Posterior vena cava (tissue), 2 donors: Measurements from ENCODE around the gene SCUBE1. TPM values are rescaled to one million over a fixed set of nuclear protein-coding genes. Genes with fewer than 3 reads are reported as not detected.

ENCODE experiments used
- DNase-seq: peaks from one replicate; pipeline ENCODE4 v3.0.0-alpha.2; 2020; ENCODE audit warnings: low spot score
- intact Hi-C, 2 donors: fragments of 100-400 bp; cut with DNase I; formaldehyde crosslinking; loops; one replicate each; pipeline versions ENCODE4 v1.14.1 to v1.14.2; 2022 to 2023
- total RNA-seq, 2 donors: library from RNA; stranded (reverse); fragmentation: NEBNext Ultra II Directional; extraction: Animal tissue kit (Norgen Biotek cat#: 25700); gene quantifications; one replicate each; pipeline ENCODE4 v1.2.1, GENCODE V29; 2021
- donor health status: DM: yes; HTN: yes; CAD: no.
- donor health status: DM: yes; HTN: yes; CAD: no.

Gene SCUBE1
- total RNA-seq, 2 donors from 2014 or later: 0.79 to 1.1 TPM

DNA sequence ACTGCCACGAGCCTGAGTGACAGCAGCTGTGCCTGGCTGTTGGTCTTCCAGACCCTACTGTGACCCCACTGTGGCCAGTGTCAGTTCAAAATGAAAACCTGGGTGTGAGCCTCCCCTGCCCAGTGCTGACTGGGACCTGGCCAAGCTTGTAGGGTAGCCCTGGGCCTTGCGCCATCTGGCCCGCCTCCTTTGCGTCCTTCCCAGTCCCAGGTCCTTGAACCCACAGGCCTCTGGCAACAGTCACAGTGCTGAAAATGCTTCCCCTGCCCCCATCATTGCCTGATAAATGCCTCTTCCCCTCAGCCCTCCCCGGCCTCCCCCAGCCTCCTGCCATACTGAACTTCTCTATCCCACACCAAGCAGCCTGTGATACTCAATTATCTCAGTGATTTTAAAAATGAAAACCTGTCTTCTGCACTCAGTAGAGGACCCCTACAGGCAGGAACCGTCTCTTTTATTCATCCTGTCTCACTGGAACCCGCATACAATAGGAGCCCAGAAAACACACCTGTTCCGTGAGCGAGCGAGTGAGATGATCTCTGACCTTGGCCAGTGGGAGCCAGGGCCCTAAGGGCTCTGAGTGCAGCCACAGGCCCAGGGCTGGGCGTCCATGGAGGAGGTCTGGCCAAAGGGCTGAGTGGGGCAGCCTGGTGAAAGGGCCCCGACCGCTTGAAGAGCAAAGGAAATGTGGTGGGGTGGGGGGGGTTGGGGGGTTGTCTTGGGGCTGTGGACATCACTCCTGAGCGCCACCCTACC lies 106.6 kb downstream of the SCUBE1 start:
- intact Hi-C loops: loop anchor here in 1 of 2 donors (5.0 to 10.0 kb wide), 3 partner anchors 51 to 148 kb away; partner anchors contain the start of gene SCUBE1
- no peak for DNase-seq

DNA sequence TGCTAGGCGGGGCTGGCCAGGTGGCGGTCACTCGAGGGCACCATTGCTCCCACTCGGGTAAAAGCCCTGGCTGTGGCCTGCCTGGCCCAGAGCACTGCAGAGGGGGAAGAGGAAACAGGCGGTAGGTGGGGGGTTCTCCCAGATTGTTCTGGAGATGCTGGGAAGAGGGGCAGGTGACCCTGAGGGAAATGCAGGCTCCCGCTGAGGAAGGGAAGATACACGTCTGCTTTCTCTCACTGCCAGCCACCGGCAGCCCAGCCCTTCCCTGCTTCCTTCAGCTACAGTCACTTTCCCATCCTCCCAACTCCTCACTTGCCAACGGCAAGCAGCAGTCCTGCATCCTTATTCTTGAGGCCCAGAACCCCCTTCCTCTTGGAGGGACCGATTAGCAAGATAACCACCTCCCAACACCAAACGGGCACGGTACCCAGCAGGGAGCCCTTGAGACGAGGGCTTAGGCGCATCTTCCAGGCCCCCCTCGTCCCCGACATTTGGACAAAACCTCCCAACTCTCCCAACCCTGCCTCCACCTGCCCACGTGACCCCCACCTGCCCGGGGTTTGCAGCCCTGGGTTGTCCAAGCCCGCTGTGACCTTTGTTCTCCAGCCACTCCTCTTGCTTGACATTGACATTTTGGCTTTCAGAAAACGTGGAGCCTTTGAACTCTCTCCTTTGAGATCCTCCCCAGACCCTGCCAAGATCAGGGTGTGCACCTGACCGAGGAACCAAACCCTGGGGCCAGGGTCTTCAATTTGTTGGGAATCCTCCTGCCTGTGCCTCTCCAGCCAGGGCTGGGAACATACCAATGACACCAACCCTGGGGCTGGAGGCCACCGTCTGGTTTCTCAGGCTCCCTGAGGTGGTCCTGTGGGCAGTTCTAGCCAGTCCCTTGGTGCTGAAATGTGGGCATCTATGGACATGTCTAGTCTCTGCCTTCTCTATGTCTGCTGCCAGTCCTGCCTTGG lies 107.4 kb downstream of the SCUBE1 start:
- intact Hi-C loops: loop anchor here in 1 of 2 donors (5.0 to 10.0 kb wide), 3 partner anchors 52 to 149 kb away; partner anchors contain the start of gene SCUBE1
- no peak for DNase-seq

DNA sequence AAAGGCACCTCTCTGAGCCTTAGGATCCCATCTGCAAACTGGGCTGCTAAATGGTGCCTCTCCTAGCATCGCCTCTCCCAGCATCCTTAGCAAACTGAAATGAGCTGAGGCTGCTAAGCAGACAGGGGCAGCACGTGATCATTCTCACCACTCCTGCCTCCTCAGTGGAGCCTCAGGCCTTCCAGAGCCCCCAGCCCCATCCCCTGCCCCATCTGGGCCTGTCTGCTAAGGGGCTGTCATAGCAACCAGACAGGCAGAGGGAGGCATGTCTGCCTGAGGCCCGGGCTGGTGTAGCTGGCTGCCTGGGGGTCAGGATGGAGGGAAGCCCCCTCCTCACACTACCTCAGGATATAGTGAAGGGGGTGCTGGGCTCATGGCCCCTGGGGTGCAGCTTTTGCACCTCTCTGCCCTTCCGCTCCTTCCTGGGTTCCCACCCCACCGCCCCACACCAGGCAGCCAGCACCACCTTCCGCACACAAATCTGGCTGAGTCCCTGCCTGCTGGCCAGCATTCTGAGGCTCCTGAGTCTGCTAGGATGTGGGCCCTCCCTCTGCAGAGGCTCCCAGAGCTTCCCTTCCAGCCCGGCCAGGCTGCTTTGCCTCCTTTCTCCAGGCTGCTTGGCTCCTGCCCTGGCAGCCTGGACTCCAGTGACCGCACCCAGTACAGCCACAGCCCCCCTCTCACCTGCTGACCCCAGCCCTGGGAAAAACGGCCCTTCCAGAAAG lies 108.7 kb downstream of the SCUBE1 start:
- no peak for DNase-seq
- intact Hi-C loops: loop anchor here in 1 of 2 donors (10.0 kb wide), 2 partner anchors 110 to 150 kb away; partner anchors contain the start of gene SCUBE1

DNA sequence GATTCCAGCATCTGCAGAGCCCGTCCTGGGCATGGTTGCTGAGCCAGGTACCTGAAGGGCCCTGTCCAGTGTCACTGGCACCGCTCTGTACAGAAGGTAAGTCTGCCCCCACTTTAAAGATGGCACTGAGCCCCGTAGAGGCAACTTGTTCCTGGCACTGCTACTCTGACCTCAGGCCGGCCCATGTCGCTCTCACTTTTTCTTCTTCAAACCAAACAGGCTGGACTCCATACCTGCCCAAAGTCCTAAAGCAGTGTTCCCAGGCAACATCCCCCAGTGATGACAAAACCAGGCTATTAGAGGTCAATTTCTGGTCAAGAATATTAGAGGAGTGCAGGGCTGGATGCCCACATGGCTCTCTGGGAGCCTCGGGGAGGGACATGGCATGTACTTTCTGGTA lies 109.6 kb downstream of the SCUBE1 start:
- DNase-seq: no peak
- intact Hi-C loops: loop anchor here (1.0 to 10.0 kb wide), 3 partner anchors 14 to 151 kb away; partner anchors contain the start of gene SCUBE1 (in 1 of the 2)

DNA sequence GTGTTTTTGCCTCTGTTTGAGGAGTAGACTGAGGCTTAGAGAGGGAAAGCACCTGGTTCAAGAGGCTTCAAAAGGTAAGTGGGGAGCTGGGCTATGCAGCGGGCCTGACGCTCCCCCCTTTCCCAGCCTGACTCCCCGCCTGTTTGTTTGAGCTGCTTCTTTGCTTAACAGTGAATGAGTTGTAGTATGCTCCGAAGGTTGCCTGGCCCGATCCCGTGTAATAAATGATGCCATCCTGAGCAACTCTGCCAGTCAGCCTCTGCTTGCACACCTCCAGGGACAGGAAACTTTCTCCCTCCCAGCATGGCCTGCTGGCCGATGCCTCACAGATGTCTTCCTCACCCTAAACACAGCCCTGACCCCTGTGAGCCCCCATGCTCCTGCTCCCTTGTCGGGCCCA lies 110.7 kb downstream of the SCUBE1 start:
- intact Hi-C loops: loop anchor here in 1 of 2 donors (10.0 kb wide), 2 partner anchors 112 to 152 kb away; partner anchors contain the start of gene SCUBE1
- no peak for DNase-seq

DNA sequence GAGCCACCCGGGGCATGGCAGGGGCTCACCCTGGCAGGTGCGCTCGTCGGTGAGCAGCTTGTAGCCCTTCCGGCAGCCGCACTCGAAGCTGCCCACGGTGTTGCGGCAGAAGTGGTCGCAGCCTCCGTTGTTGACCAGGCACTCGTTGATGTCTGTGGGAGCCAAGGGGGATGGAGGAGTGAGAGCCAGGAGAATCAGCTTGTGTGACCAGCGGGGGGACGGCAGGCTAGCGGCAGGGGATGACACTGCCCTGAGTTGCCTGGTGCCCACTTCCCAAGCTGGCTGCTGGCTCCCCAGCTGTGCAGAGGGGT lies 111.5 kb downstream of the SCUBE1 start:
- no peak for DNase-seq

DNA sequence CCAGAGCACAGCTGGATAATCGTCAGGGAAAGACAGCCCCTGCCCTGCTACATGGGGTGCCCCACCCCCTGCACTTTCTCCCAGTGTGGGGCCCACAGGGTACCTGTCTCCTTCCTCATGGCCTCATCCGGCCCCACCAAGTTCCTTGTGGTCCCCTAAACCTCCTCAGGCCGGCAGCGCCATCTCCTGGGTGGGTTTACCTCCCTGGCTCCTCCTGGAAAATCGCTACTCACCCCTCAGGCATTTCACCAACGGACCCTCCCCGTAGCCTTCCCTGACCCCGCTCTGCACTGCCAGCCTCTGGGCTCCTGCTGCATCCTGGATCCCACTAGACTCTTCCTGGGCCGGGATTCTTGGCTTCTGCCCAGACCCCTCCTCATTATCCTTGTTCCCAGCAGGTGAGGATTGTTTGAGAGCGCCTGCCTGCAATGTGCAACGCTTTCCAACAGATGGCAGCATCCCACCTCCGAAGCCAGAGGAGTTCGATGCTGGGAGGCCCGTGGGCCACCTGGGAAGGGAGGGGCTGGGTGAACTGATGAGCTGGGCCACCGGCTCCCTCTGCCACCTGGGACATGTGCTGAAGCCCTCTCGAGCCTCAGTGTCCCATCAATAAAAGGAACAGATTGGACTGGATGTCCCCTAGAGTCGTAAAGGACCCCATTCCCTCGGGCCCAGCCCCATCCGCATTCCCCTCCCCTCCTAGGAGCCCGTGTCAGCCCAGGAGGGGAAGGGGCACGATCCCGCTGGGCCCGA lies 112.0 kb downstream of the SCUBE1 start:
- DNase-seq: no peak
- intact Hi-C loops: loop anchor here in 1 of 2 donors (10.0 kb wide), 2 partner anchors 114 to 154 kb away; partner anchors contain the start of gene SCUBE1

More for the DNA sequence above, 111.5 kb downstream of the SCUBE1 start:
- intact Hi-C loops: loop anchor here in 1 of 2 donors (10.0 kb wide), 2 partner anchors 113 to 153 kb away; partner anchors contain the start of gene SCUBE1

DNA sequence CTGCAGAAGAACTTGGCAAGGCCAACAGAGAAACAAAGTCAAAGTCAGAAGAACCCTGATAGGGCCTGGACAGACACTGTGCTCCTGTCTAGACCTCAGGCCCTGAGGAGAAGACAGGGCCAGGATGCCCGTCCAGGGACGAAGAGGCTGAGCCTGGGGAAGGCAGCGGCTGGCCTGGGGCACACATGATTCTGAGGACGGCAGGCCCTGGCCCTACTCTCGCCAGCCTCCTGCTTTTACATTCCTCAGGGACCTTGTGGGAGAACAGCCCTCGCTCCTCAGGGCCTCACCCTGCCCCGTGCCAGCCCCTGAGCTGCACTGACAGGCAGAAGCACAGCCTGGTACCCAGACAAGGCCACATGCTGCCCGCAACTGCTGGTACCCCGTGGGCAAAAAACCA lies 112.6 kb downstream of the SCUBE1 start:
- intact Hi-C loops: loop anchor here in 1 of 2 donors (10.0 kb wide), 2 partner anchors 114 to 154 kb away; partner anchors contain the start of gene SCUBE1
- no peak for DNase-seq

DNA sequence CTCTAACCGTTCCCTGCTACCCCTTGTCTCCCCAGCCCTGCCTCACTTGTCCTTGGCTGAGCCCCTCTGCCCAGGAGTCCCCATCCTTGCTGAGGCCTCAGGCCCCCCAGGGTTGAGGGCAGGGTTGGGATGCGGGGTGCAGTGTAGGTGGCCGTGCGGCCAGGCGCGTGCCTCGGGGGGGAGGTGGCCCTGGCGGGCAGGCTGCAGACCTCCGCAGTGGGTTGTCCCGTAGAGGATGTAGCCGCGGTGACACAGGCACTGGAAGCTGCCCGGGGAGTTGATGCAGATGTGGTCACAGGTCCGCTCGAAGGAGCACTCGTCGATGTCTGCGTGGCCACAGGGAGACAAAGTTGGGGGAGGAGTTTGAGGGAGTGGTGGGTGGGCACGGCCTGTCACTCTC lies 114.3 kb downstream of the SCUBE1 start:
- no peak for DNase-seq
- intact Hi-C loops: no loop called here

DNA sequence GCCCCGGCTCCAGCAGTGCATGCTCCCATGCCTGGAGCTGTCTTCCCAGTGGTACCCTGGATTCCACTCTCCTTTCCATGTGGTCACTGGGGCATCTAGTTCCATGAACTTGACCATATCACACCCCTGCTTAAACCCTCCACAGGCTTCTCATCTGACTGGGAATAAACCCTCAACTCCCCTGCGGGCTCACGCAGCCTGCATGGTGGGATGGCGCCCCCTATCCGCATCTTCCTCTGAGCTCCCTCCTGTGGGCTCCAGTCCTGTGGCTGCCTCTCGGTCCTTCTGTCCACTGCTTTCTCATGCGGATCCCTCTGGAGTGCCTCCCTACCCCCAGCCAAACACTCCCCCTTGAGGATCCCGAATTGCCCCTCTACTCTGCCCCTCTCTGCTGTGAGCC lies 114.8 kb downstream of the SCUBE1 start:
- intact Hi-C loops: no loop called here
- no peak for DNase-seq

DNA sequence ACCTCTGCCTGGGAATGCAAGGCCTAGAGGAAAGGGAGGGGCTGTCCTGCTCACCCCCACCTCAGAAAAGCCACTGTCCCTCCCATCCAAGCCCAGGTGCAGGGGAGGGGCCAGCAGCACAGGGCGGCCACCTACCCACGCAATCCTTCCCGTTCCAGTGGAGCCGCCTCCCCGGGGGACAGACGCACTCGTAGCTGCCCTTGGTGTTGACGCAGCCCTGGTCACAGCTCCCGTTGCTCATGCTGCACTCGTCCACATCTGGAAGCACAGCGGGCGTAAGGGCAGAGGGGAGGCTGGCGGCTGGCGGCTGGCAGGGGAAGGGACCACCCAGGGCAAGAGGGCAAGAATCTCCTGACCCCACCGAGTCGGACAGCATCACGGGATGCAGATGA lies 115.9 kb downstream of the SCUBE1 start:
- no peak for DNase-seq
- intact Hi-C loops: no loop called here

DNA sequence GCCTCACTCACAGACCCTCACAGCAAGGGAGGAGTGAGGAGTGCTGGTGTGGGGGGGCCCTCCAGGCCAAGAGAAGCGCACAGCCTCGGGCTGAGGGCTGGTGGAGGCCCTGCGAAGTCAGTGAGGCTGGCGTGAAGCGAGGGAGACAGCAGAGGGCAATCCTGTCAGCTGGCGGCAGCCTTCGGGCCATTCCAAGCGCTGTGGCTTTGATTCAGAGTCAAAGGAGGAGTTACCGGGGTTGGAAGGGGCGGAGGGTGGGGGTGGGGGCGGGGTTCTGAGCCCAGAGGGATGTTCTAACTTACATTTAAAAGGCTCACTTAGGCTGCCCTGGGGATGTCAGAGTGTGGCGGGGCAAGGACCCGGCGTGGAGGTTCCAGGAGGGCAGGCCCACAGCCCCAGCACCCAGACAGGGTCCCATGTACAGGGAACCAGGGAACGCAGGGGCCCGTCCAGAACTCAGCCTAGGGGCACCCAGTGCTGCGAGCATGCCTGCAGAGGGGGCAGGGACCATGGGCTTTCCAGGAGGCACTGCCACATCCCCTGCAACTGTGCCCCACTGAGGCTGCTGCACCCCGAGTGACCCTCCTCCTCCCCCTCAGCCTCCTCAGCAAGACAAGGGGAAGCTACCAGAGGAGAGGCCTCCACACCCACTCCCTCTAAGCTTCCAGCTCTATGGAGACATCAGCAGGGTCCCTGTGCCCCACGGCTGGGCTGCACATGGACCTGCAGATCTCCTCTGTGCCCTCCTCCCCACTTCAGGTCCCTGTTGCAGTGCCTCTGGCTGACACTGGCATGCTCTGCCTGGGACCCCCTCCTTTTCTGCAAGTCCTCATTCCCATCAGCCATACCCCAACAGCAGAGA lies 116.6 kb downstream of the SCUBE1 start:
- no peak for DNase-seq
- intact Hi-C loops: no loop called here

DNA sequence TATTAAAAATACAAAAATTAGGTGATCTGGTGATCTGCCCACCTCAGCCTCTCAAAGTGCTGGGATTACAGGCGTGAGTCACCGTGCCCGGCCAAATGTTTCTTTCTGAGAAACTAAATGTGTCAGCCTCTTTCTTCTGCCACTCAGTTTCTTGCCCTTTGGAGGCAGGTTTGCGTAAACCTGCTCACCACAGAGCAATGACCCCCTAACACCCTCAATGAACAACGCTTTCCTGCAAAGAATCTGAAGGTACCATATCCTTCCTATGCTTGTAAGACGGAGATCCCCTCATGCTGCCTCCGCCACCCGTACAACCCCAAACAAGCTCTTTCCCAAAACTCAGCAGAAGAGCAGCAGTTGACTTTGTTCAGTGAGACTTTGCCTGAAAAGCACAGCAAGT lies 117.6 kb downstream of the SCUBE1 start:
- no peak for DNase-seq
- intact Hi-C loops: no loop called here

DNA sequence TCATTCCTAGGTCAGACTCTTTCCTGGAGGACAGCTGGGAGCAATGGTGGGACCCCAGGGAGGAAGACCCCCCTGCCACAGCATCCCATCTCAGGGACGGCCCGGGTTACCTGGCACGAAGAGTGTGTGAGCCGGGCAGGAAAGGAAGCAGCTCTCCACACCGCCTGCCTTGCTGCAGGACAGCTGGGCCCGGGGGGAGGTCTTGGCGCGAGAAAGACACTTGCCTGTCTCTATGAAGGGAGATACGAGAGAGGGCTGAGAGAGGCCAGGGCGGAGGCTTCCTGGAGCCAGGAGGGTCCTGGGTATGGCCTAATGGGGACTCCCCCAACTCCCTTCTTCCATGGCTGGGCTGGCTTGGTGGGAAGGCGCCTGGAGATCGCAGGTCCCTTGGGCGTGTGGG lies 120.2 kb downstream of the SCUBE1 start:
- intact Hi-C loops: no loop called here
- no peak for DNase-seq

DNA sequence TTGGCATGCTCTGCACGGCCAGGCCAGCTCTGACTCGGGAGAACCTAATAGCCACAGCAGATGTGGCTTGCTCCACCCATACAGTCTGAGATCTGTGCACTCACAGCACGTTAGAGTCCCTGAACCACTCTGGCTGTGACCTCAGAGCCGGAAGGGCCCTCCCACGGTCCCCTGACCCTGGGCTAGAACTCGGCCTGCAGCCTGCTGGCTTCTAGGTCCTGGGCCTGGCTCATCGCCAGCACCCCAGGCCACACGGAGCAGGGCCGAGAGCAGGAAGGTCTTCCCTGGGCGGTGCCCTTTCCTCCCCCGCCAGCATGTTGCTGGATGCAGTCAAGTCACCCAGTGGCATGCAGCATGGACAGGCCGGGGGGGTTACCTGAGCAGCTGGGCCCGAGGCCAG lies 120.9 kb downstream of the SCUBE1 start:
- no peak for DNase-seq

DNA sequence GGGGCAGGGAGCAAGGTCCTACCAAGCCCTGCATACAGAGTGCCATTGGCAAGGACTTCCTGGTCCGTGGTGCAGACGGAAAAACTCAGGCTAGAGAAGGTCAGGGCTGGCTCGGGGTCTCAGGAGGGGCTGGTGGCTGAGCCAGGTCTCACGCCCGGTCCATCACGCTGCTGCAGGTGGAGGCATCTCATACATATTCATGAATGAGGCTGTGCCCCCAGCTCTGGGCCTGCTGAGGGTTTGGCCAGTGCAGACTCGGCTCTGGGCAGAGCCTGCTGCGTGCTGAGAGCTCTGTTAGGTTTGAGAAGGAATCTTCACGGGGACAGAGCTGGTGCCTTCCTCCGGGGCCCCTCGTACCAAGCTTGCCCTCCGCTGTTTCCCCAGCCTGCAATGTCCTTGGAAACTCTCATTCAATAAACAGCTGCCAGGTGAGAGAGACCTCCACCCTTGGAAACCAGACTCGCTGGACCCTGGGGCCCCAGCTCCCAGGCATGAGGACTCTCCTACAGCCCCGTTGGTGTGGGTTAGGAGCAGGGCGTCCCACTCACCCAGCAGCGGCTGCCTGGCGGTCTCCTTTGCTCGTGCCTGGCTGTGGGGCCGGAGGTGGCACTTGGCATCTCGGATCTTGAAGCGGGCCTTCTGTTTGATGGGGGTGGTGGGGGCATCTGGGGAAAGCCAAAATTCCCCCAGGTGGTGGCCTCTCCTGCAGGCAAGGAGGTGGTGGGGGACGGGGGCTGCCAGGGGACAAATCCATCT lies 122.4 kb downstream of the SCUBE1 start:
- intact Hi-C loops: no loop called here
- no peak for DNase-seq

More for the DNA sequence above, 120.9 kb downstream of the SCUBE1 start:
- intact Hi-C loops: no loop called here

DNA sequence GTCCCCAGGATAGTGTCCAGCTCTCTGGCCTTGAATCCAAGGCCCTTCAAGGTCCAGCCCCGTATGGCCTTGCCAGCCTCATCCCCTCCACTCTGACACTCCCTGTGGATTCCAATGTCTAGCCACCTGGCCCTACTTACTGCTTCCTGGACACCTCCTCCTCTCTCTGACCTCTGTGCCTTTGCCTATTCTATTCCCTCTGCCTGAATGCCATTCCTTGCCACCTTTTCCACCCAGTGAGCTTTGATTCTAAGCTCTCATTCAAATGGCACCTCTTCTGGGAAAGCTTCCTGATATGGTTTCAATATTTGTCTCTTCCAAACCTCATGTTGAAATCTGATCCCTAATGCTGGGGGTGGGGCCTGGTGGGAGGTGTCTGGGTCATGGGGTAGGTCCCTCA lies 124.4 kb downstream of the SCUBE1 start:
- no peak for DNase-seq
- intact Hi-C loops: loop anchor here in 1 of 2 donors (1.0 kb wide), 1 partner anchor 15 kb away; no protein-coding TSS in a partner anchor
